T-helper 2 cell (primary cell): Measurements from ENCODE around the gene ZNF260.

Experiments used
- DNase-seq, 5 experiments: peaks; one replicate each; pipeline versions ENCODE4 v3.0.0 to v3.0.0-alpha.2; 2012 to 2022

Gene ZNF260

GRCh38 chr19:36489920-36490415 lies 38.1 kb downstream of the ZNF260 start:
- DNase-seq, result peak in 4 of 5 experiments; percentile 41 to 92 (median 60)

DNA sequence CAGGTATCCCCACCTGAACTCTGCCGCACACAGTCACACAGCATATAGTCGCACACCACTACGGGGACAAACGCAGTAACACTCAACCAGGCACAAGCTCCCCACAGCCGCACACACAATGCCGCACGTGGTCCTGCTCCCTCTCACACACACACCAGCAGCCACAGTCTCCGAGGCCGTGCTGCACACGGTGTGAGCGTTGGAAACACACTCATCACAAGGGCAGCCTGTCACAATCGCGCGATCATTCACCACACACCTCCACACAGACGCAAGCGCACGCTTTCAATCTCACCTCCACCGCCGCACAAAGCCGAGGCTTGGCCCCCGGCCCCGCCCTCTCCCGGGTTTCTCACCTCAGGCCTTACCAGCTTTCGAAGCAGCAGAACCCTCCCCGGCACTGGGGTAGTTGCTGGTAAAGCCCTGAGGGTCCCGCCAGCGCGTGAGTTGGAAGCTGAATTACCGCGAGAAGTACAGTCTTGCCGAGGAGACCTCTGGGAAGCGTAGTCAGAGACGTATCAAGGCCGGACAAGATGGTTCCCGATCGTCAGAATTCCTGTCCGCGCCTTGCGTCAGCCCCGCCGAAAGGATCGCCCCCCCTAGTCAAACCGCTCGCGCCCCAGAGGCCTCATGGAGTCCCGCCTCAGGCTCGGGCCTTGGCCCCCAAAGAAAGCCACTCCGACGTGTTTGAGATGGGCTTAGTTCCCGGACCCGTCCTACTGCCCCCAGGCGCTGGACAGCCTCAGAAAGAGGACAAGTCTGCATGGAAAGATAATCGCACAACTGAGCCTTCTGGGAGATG lies 38.8 kb downstream of the ZNF260 start, which contains the start of gene ZNF566:
TSS of gene ZNF566 (minus strand) at position 444 of the 802 bp plus-strand sequence. CDS start 13,004 bp downstream, outside the sequence.
- DNase-seq, result peak; percentile 71 to 99 (median 91)

- DNase-seq, result peak in 4 of 5 experiments; percentile 8 to 74 (median 24)
Observed at GRCh38 chr19:36488846-36489117, 39.3 kb downstream of the ZNF260 start.

DNA sequence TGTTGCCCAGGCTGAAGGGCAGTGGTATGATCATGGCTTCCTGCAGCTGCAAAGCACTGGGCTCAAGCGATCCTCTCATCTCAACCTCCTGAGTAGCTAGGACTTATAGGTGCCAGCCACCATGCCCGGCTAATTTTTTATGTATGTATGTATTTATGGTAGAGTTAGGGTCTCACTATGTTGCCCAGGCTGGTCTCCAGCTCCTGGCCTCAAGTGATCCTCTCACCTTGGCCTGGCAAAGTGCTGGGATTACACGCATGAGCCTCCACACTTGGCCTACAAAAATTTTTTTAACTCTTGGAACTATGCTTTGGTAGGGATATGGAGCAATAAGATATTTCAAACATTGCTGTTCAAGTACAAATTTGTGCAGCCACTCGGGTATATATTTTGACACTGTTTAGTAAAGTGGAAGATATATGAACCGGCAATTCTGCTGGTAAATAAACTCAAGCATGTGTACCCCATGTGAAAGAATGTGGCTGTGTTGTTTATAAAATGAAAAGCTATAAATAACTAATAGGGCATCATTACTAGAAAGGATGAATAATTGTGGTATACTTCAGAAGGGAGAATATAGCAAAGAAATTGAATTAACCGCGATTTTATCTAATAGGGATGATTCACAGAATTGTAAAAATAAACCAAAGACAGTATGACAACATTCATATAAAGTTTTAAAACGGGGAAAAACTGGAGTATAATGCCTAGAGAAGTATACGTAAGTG lies 39.8 kb downstream of the ZNF260 start:
- DNase-seq, result no peak

DNA sequence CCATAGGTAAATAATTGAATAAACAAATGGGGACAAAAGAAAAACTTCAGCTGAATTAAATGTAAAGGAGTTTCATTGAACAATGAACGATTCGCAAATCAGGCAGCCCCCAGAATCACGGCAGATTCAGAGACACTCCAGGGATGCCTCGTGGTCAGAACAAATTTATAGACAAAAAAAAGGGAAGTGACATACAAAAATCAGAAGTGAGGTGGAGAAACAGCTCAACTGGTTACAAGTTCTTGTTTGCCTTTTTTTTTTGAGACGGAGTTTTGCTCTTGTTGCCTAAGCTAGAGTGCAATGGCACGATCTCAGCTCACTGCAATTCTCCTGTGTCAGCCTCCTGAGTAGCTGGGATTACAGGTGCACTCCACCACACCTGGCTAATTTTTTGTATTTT lies 44.4 kb downstream of the ZNF260 start:
- DNase-seq, result no peak

DNA sequence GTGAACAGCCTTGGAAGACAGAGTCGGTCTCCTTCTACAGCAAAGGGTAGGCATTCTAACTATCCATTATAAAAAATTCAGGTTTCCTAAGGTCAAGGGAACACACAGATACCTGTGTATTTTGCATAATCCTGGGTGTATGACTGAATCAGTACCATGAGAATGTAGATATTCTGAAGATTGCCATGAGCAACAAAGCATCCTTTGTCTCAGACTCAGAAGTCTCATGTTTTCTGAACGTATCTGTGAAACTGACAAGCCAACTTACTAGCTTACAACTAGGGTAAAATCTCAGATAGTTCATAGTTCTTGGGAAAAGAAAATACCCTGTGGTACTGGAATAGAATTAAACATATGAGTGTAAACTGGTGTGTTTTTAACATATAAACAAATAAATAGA lies 45.2 kb downstream of the ZNF260 start:
- no peak for DNase-seq
